H1 (cell line): ENCODE results near the gene CREBBP. TPM values are rescaled to one million over a fixed set of nuclear protein-coding genes. Genes with fewer than 3 reads are reported as not detected.

Source experiments
- CTCF ChIA-PET: fragments of 300-600 bp; sonication (Branson Sonifier 250); formaldehyde crosslinking; loops from one replicate; lab custom pipeline; 2021; ENCODE audit not compliant: partially characterized antibody; lab: Charles Lee
- POLR2A ChIA-PET: fragments of 300-600 bp; sonication (Branson Sonifier 250); formaldehyde crosslinking; loops from one replicate; lab custom pipeline; 2021; ENCODE audit warnings: inconsistent platforms; ENCODE audit not compliant: partially characterized antibody; lab: Charles Lee
- DNase-seq, 2 experiments: peaks; one replicate each; pipeline versions ENCODE4 v3.0.0 to v3.0.0-alpha.2; 2010 to 2022; ENCODE audit warnings: low spot score in 2 of 2, low read depth in 1 of 2, mixed read lengths in 1 of 2
- FAIRE-seq: peaks from 2 replicates; lab custom pipeline; 2011; peaks lifted over from hg19 to GRCh38; lab: Jason Lieb, UNC
- H2AFZ ChIP-seq: 2 replicates; pipeline ENCODE4 v1.8.1; 2012; ENCODE audit warnings: low read length, inconsistent platforms
- H2AK5ac ChIP-seq: 2 replicates; pipeline ENCODE4 v1.6.1; 2013; ENCODE audit warnings: low read depth, low read length
- H2BK120ac ChIP-seq: replicated peaks from 2 replicates; pipeline ENCODE3; 2013; ENCODE audit warnings: low read depth, low read length, inconsistent platforms
- H2BK12ac ChIP-seq: 2 replicates; pipeline ENCODE4 v1.6.1; 2013; ENCODE audit warnings: low read depth, low read length
- H2BK15ac ChIP-seq: 2 replicates; pipeline ENCODE4 v1.6.1; 2013; ENCODE audit warnings: low read length
- H2BK20ac ChIP-seq: 2 replicates; pipeline ENCODE4 v1.6.1; 2013; ENCODE audit warnings: low read length
- H2BK5ac ChIP-seq: 2 replicates; pipeline ENCODE4 v1.6.1; 2013; ENCODE audit warnings: low read depth, low read length
- H3K14ac ChIP-seq: 2 replicates; pipeline ENCODE4 v1.6.1; 2013; ENCODE audit warnings: inconsistent platforms; ENCODE audit not compliant: insufficient read length
- H3K18ac ChIP-seq: 2 replicates; pipeline ENCODE4 v1.6.1; 2013; ENCODE audit warnings: low read length; ENCODE audit errors: extremely low read depth
- H3K23ac ChIP-seq: 2 replicates; pipeline ENCODE4 v1.6.1; 2013; ENCODE audit warnings: inconsistent platforms; ENCODE audit not compliant: insufficient read length
- H3K23me2 ChIP-seq: 2 replicates; pipeline ENCODE4 v1.6.1; 2013; ENCODE audit warnings: low read depth, low read length
- H3K27ac ChIP-seq: 2 replicates; pipeline ENCODE4 v1.6.1; 2011; ENCODE audit warnings: low read depth, low read length, inconsistent platforms
- H3K27me3 ChIP-seq, 4 experiments: replicated peaks in 1 of 4; 1 replicate in 1 of 4; 2 replicates in 3 of 4; pipeline versions ENCODE4 v1.6.1 to v1.8.1; 2011 to 2013; ENCODE audit warnings: low read length in 3 of 4, mild to moderate bottlenecking in 3 of 4, inconsistent platforms in 2 of 4, mixed read lengths in 2 of 4, moderate library complexity in 1 of 4; ENCODE audit not compliant: control insufficient read depth in 3 of 4, insufficient read depth in 3 of 4; ENCODE audit errors: extremely low read depth in 1 of 4
- H3K36me3 ChIP-seq, 4 experiments: 2 replicates each; pipeline versions ENCODE4 v1.6.1 to v1.8.1; 2011 to 2013; ENCODE audit warnings: mild to moderate bottlenecking in 4 of 4, low read length in 3 of 4, moderate library complexity in 2 of 4, control low read depth in 1 of 4, inconsistent platforms in 1 of 4; ENCODE audit not compliant: insufficient read depth in 4 of 4, control insufficient read depth in 2 of 4
- H3K4ac ChIP-seq: replicated peaks from 2 replicates; pipeline ENCODE3; 2013; ENCODE audit warnings: low read length, low read depth, mixed read lengths, inconsistent platforms; ENCODE audit not compliant: insufficient read length
- H3K4me1 ChIP-seq, 4 experiments: replicated peaks in 1 of 4; 1 replicate in 1 of 4; 2 replicates in 3 of 4; pipeline versions ENCODE4 v1.6.1 to v1.8.1; 2011 to 2013; ENCODE audit warnings: low read length in 3 of 4, inconsistent platforms in 2 of 4, mixed read lengths in 1 of 4; ENCODE audit not compliant: insufficient read depth in 4 of 4, control insufficient read depth in 3 of 4
- H3K4me2 ChIP-seq, 2 experiments: 2 replicates each; pipeline versions ENCODE4 v1.6.1 to v1.8.1; 2011 to 2013; ENCODE audit warnings: low read depth in 2 of 2, low read length in 2 of 2, control low read depth in 1 of 2, inconsistent platforms in 1 of 2, mild to moderate bottlenecking in 1 of 2; ENCODE audit not compliant: insufficient read depth in 1 of 2
- H3K4me3 ChIP-seq, 4 experiments: fragments of 200-600, 300-600 bp in 1 of 4; sonication (generic), shearing (Covaris generic), sonication (Bioruptor Twin) in 1 of 4; 2 replicates each; pipeline versions ENCODE4 v1.5.1 to v1.8.1; 2011 to 2016; ENCODE audit warnings: low read length in 4 of 4, low read depth in 3 of 4, control low read depth in 2 of 4, inconsistent platforms in 2 of 4, mild to moderate bottlenecking in 2 of 4, mixed read lengths in 1 of 4, moderate library complexity in 1 of 4; ENCODE audit not compliant: insufficient read depth in 2 of 4; ENCODE audit errors: extremely low read depth in 1 of 4
- H3K56ac ChIP-seq: replicated peaks from 2 replicates; pipeline ENCODE3; 2013; ENCODE audit warnings: low read depth, mild to moderate bottlenecking, mixed read lengths, low read length, inconsistent platforms; ENCODE audit not compliant: insufficient read length
- H3K79me1 ChIP-seq: 2 replicates; pipeline ENCODE4 v1.6.1; 2013; ENCODE audit warnings: low read depth, low read length, control low read depth
- H3K79me2 ChIP-seq, 2 experiments: 2 replicates each; pipeline versions ENCODE4 v1.6.1 to v1.8.1; 2012 to 2013; ENCODE audit warnings: low read length in 2 of 2, mild to moderate bottlenecking in 2 of 2, inconsistent platforms in 1 of 2; ENCODE audit not compliant: insufficient read depth in 2 of 2, control insufficient read depth in 1 of 2
- H3K9ac ChIP-seq, 4 experiments: replicated peaks in 1 of 4; 1 replicate in 1 of 4; 2 replicates in 3 of 4; pipeline versions ENCODE4 v1.6.1 to v1.8.1; 2011 to 2013; ENCODE audit warnings: low read depth in 3 of 4, low read length in 3 of 4, control low read depth in 2 of 4, mild to moderate bottlenecking in 2 of 4, moderate library complexity in 2 of 4, inconsistent platforms in 1 of 4; ENCODE audit errors: extremely low read depth in 1 of 4
- H3K9me3 ChIP-seq, 2 experiments: 2 replicates each; pipeline versions ENCODE4 v1.6.1 to v1.8.1; 2012 to 2013; ENCODE audit warnings: mild to moderate bottlenecking in 2 of 2, moderate library complexity in 2 of 2, control low read depth in 1 of 2, inconsistent platforms in 1 of 2, low read depth in 1 of 2, low read length in 1 of 2, mixed read lengths in 1 of 2; ENCODE audit not compliant: insufficient read depth in 2 of 2
- H4K20me1 ChIP-seq, 2 experiments: replicated peaks in 1 of 2; 2 replicates each; pipeline versions ENCODE3 to v1.8.1; 2011 to 2013; ENCODE audit warnings: inconsistent platforms in 2 of 2, low read length in 2 of 2, mild to moderate bottlenecking in 1 of 2; ENCODE audit not compliant: insufficient read depth in 2 of 2, control insufficient read depth in 1 of 2
- H4K5ac ChIP-seq: 2 replicates; pipeline ENCODE4 v1.6.1; 2013; ENCODE audit warnings: low read length, low read depth, mixed read lengths, inconsistent platforms; ENCODE audit not compliant: insufficient read length
- H4K8ac ChIP-seq: 2 replicates; pipeline ENCODE4 v1.8.0; 2013; ENCODE audit warnings: mild to moderate bottlenecking, moderate library complexity, low read length, inconsistent platforms; ENCODE audit not compliant: insufficient read depth; ENCODE audit errors: extremely low read depth
- H4K91ac ChIP-seq: replicated peaks from 2 replicates; pipeline ENCODE3; 2013; ENCODE audit warnings: low read length, mixed read lengths, inconsistent platforms; ENCODE audit not compliant: insufficient read length
- EZH2 ChIP-seq: fragments of 200-600 bp; sonication (generic); IDR thresholded peaks from 2 replicates; pipeline ENCODE4 v1.7.1; 2012; ENCODE audit warnings: low read depth, mild to moderate bottlenecking, moderate library complexity, low read length, inconsistent platforms; ENCODE audit not compliant: severe bottlenecking
- FOSL1 ChIP-seq: IDR thresholded peaks from 2 replicates; pipeline ENCODE4 v1.6.1; 2011; ENCODE audit warnings: mild to moderate bottlenecking, low read depth, low read length, moderate library complexity; ENCODE audit not compliant: insufficient read depth
- HDAC2 ChIP-seq, 2 experiments: fragments of 300-600 bp in 1 of 2; sonication (generic) in 1 of 2; IDR thresholded peaks; 2 replicates each; pipeline ENCODE4 v1.6.1; 2011 to 2012; ENCODE audit warnings: low read depth in 2 of 2, low read length in 2 of 2, mild to moderate bottlenecking in 2 of 2, moderate library complexity in 2 of 2, borderline replicate concordance in 1 of 2, inconsistent platforms in 1 of 2
- KDM1A ChIP-seq: fragments of 200-600, 300-600 bp; sonication (generic); IDR thresholded peaks from 2 replicates; pipeline ENCODE4 v1.7.1; 2016; ENCODE audit warnings: mild to moderate bottlenecking, low read length, borderline replicate concordance
- KDM4A ChIP-seq: IDR thresholded peaks from one replicate; pipeline ENCODE4 v1.7.1; 2012; ENCODE audit warnings: low read depth, mild to moderate bottlenecking, moderate library complexity, low read length, inconsistent platforms; ENCODE audit not compliant: severe bottlenecking
- POU5F1 ChIP-seq: IDR thresholded peaks from 2 replicates; pipeline ENCODE4 v1.6.1; 2011; ENCODE audit warnings: low read depth, mild to moderate bottlenecking, low read length, moderate library complexity
- SIN3A ChIP-seq, 2 experiments: IDR thresholded peaks in 1 of 2; conservative IDR thresholded peaks in 1 of 2; 2 replicates each; pipeline ENCODE4 v1.6.1; 2011 to 2012; ENCODE audit warnings: low read length in 2 of 2, improper control_type of control experiment in 1 of 2, low read depth in 1 of 2, mild to moderate bottlenecking in 1 of 2
- SP4 ChIP-seq: IDR thresholded peaks from 2 replicates; pipeline ENCODE4 v1.6.1; 2012; ENCODE audit warnings: low read length, inconsistent platforms
- TCF12 ChIP-seq: IDR thresholded peaks from 2 replicates; pipeline ENCODE4 v1.6.1; 2011; ENCODE audit warnings: low read depth, mild to moderate bottlenecking, low read length
- YY1 ChIP-seq: IDR thresholded peaks from 2 replicates; pipeline ENCODE4 v1.6.1; 2011; ENCODE audit warnings: low read depth, mild to moderate bottlenecking, low read length
- WGBS, 2 experiments: shearing (Covaris generic) in 1 of 2; methylation state at CpG; one replicate each; pipeline versions ENCODE4 v1.1.6 to v1.1.7; 2013 to 2015; ENCODE audit warnings: low lambda C conversion rate in 2 of 2, mixed read lengths in 2 of 2, inconsistent platforms in 1 of 2, low coverage in 1 of 2, missing lambda C conversion rate in 1 of 2; ENCODE audit not compliant: insufficient replicate concordance in 2 of 2, insufficient coverage in 1 of 2, insufficient read length in 1 of 2; ENCODE audit errors: extremely low coverage in 1 of 2, missing lambda C conversion rate in 1 of 2; 5-methylcytosine and 5-hydroxymethylcytosine counted together
- polyA plus RNA-seq, 7 experiments: library from polyadenylated mRNA; depleted of rRNA in 3 of 7; stranded (reverse) in 5 of 7; unstranded in 2 of 7; fragments of >200 nt in 5 of 7; fragments of 200-250 nt in 2 of 7; gene quantifications; 1 replicate in 5 of 7; 2 replicates in 1 of 7; 4 replicates in 1 of 7; pipeline versions ENCODE4 v1.2.1 to v1.2.3, GENCODE V29; 2011 to 2013; ENCODE audit warnings: missing spikeins in 2 of 7, mixed read lengths in 2 of 7
- total RNA-seq: library from RNA; stranded (reverse); fragmentation: NEBNext Ultra II Directional; extraction: Animal tissue kit (Norgen Biotek cat#: 25700); gene quantifications from 2 replicates; pipeline ENCODE4 v1.2.1, GENCODE V29; 2021

Gene CREBBP
- total and polyA plus RNA-seq, 2 of the 8 experiments (the other 6 are each of a cell fraction or from before 2014, with no cell fraction given) = 10.0 to 60.1 TPM

- CTCF ChIA-PET = interaction anchor here (1.0 to 1.2 kb wide), 4 partner anchors 11 to 56 kb away, joined by 3 to 5 read pairs (median 4); no protein-coding TSS in a partner anchor
- no peak overlapping the region for H4K5ac ChIP-seq
- no peak overlapping the region for H3K23ac ChIP-seq
- H4K8ac ChIP-seq = no peak overlapping the region; the same call in 1 of the 2 replicates
- no peak overlapping the region for H2BK12ac ChIP-seq
- no peak overlapping the region for H4K91ac ChIP-seq
- POLR2A ChIA-PET = interaction anchor here (0.6 to 1.6 kb wide), 3 partner anchors 16 to 958 kb away, joined by 3 to 6 read pairs (median 3); partner anchors contain the start of gene TRAP1
- H3K4me3 ChIP-seq = no peak overlapping the region
- H2BK15ac ChIP-seq = no peak overlapping the region
- no peak overlapping the region for H2AK5ac ChIP-seq
- H3K14ac ChIP-seq = no peak overlapping the region
- H3K79me2 ChIP-seq = peaks cover 0 to 45% of the 10 kb centered on the region in 2 experiments; a peak in 3 of 4 replicates
- peaks cover 0 to 6% (median under 1%) of the 10 kb centered on the region in 4 experiments; a peak in 4 of 8 replicates for H3K36me3 ChIP-seq
- no peak overlapping the region for H3K4me2 ChIP-seq
- no peaks in the 10 kb centered on the region for H3K27me3 ChIP-seq
- no peak for TF ChIP-seq EZH2
- TF ChIP-seq YY1 = no peak
- TF ChIP-seq TCF12 = no peak
- no peak for TF ChIP-seq FOSL1
- TF ChIP-seq KDM1A = no peak
- no peak for TF ChIP-seq HDAC2 (IDR thresholded peaks at IDR 0.05; ENCODE audit: borderline replicate concordance in 1 of 2, low read depth in 2 of 2, low read length in 2 of 2)
- no peak for TF ChIP-seq KDM4A
- TF ChIP-seq SIN3A (conservative IDR thresholded peaks at IDR 0.05 in 1 of 2, IDR thresholded peaks at IDR 0.05 in 1 of 2; ENCODE audit: low read depth in 1 of 2, low read length in 2 of 2) = no peak
- TF ChIP-seq POU5F1 = no peak
- no peak for TF ChIP-seq SP4
- H3K27ac ChIP-seq = no peak overlapping the region
- no peak overlapping the region for H2BK120ac ChIP-seq
- peaks cover 6% of the 10 kb centered on the region; the same call in 1 of the 2 replicates for H3K79me1 ChIP-seq
- peaks cover 5 to 11% of the 10 kb centered on the region in 2 experiments for H4K20me1 ChIP-seq
- FAIRE-seq = no peak
- no peak overlapping the region for H3K4ac ChIP-seq
- no peak overlapping the region for H3K18ac ChIP-seq
- DNase-seq = no peak
- H2AFZ ChIP-seq = no peak overlapping the region
- no peak overlapping the region for H2BK5ac ChIP-seq
- H3K4me1 ChIP-seq = no peaks in the 10 kb centered on the region; a peak in 2 of 7 replicates
- no peak overlapping the region for H2BK20ac ChIP-seq
- WGBS, 2 experiments = 92% methylated on average over 9 of the region's 9 CpGs; no CpG with 5 or more reads in 1 of the 2 experiments
- H3K56ac ChIP-seq = no peak overlapping the region
- H3K9me3 ChIP-seq = no peaks in the 10 kb centered on the region
- no peak overlapping the region for H3K9ac ChIP-seq
- H3K23me2 ChIP-seq = no peaks in the 10 kb centered on the region
These were observed 186.5 kb downstream of the CREBBP start for GRCh38 chr16:3694051-3694450.
